AG10803 (cell line): ENCODE data around the gene MBD5.

Source experiments
- DNase-seq: peaks from one replicate; pipeline ENCODE4 v3.0.0; 2010; ENCODE audit warnings: low read depth
- H3K4me3 ChIP-seq: 2 replicates; pipeline ENCODE4 v1.5.1; 2011; ENCODE audit warnings: mild to moderate bottlenecking, low read length, control low read depth
- TF ChIP-seq, protein P1 (sequence below): conservative IDR thresholded peaks from 2 replicates; pipeline ENCODE4 v1.5.1; 2011; ENCODE audit warnings: mild to moderate bottlenecking, low read length, control low read depth, inconsistent platforms

MBD5 gene

DNA sequence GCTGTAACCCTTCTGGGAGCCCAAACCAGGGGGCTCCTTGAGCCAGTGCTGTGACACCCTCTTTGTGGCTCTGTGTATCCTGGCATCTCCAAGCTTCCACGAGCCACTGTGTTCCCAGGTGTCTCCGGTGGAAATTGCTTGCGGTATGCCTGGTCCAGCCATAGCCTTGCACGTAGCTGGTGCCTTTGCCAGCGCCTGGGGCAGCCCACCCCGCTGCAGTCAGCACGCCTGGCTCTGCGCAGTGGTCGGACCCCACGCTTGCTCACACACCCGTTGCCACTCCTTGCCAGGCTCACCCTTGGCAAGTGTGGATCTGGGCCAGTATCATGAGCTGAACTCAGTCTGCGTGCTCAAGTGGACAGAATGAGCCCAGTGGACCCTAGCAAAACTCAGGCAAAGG is 152.3 kb downstream of the MBD5 start:
- DNase-seq, result no peak
- TF ChIP-seq, protein P1, sequence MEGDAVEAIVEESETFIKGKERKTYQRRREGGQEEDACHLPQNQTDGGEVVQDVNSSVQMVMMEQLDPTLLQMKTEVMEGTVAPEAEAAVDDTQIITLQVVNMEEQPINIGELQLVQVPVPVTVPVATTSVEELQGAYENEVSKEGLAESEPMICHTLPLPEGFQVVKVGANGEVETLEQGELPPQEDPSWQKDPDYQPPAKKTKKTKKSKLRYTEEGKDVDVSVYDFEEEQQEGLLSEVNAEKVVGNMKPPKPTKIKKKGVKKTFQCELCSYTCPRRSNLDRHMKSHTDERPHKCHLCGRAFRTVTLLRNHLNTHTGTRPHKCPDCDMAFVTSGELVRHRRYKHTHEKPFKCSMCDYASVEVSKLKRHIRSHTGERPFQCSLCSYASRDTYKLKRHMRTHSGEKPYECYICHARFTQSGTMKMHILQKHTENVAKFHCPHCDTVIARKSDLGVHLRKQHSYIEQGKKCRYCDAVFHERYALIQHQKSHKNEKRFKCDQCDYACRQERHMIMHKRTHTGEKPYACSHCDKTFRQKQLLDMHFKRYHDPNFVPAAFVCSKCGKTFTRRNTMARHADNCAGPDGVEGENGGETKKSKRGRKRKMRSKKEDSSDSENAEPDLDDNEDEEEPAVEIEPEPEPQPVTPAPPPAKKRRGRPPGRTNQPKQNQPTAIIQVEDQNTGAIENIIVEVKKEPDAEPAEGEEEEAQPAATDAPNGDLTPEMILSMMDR, result no peak
- H3K4me3 ChIP-seq, result no peak overlapping the region

DNA sequence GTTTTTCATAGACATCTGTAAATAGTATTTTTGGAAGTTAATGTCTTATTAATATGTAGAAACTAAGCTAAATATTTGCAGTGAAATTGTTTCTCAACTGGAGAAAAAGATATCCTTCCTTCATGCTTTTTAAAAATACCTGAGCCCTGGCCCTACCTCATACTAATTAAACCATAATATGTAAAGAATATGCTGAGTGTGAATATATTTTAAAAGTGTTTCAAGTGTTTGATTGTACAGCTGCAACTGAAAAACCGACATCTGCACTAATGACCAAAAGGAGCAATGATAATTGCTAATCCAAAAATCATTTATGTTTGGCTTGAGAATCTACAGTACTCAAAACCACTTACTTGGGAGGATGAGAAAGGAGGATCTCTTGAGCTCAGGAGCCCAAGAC is 156.7 kb downstream of the MBD5 start:
- TF ChIP-seq, protein P1, result no peak
- H3K4me3 ChIP-seq, result no peak overlapping the region
- no peak for DNase-seq

DNA sequence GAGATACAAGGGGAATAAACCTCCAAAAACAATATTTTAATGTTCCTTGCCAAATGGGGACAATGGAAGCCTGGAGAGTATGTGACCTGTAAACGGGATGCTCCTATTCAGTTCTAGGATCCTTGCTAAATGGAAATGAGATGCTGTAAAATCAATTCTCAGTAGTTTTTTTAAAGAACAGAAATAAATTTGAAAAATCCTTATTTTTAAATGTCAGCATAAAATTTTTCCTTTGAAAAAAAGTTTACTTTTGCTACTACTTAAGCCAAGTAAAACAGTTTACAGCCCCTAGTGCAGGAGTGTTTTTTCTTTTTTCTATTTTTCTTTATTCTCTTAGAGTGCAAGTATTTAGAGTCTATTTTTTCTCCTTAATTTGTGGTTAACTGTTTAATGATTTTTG is 158.8 kb downstream of the MBD5 start:
- H3K4me3 ChIP-seq, result no peak overlapping the region
- TF ChIP-seq, protein P1, result no peak
- no peak for DNase-seq

DNA sequence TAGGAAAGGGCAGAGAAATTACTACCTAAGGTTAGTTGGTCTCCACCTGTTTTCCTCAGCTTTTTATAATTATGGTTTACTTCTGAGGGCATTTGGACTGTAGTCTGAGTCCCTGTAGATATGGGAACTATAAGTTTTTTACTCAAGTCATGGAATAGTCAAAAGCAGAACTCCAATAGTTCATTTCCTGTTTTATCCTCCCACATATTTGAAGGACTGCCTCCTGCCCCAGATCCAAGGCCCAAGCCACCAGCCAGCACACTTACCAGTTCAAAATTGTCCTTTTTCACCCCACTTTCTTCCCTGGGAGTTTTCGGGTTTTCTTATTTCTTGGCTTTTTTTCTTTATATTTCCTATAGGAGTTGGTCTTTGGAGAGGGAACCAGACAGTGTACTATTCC is 164.1 kb downstream of the MBD5 start:
- DNase-seq, result no peak
- no peak overlapping the region for H3K4me3 ChIP-seq
- TF ChIP-seq, protein P1, result no peak

DNA sequence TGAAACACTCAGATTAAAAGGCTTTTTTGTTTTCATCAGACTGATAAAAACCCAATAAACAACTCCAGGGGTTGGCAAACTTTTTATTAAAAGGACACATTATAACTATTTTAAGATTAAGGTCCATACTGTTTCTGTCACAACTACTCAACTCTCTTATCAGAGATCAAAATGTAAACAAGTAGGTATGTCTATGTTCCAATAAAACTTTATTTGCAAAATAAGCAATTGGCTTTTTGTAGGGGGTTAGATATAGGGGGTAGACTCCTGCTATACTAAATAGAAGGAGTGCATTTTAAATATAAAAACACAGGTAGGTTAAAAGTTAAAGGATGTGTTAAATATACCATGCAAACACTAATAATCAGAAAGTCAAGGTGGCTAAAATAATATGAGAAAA is 174.0 kb downstream of the MBD5 start:
- H3K4me3 ChIP-seq, result no peak overlapping the region
- TF ChIP-seq, protein P1, result no peak
- DNase-seq, result no peak

DNA sequence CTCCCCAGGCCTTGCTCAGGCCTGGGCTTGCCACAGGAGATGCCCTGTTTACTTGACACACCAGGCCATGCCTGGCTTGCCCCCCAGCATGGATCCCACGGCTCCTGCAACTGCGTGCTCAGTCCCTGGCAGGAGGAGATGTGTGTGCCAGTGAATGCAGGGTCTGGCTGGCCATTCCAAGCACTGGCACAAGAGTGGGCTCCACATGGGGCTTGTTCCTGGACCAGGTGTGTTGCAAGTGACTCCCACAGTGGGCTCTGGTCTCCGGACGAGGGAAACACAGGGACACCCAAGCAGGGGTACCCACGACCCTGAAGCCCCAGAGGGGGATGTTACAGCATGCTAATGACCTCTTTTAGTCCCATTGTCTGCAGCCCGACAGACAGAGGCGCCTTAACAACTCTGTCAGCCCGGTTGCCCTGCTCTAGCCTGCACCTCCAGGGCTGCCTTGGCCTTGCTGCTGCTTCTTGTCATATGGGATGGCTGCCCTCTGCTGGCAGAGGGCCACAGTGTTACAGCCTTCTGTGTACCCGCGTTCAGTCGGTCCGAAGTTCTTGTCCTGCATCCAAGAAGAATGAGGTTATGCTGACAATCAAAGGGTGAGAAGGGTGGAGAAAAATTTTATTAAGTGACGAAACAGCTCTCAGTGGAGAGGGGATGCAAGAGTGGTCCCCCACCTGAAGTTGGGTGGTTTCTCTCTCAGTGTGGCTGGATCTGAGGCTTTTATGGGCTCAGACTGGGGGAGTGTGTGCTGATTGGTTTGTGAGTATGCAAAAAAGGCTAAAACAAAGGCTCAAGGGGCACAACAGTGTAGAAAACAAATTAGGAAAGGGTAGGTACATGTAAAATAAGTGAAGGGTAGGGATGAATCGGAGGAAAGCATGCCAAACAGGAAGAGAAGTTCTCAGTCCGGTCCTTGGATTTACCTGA is 180.4 kb downstream of the MBD5 start:
- TF ChIP-seq, protein P1, result peak; percentile 33
- DNase-seq, result peak; percentile 31
- H3K4me3 ChIP-seq, result no peak overlapping the region

DNA sequence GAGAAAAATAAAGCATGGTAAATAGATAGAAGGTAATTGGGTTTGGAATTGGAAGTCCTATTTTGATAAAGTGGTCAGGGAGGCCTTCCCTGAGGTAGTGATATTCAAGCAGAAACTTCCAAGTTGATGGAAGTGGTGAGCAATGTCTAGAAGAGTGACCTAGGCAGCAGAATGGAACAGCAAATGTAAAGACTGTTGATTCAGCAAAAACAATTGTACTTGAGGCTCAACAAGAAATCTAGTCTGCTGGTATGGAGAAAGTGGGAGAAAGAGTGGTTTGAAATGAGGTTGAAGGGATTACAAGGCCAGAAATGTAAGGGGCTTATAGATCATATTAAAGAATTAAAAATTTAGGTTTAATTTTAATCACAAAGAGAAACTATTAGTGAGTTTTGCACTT is 181.3 kb downstream of the MBD5 start:
- no peak for DNase-seq
- no peak overlapping the region for H3K4me3 ChIP-seq
- TF ChIP-seq, protein P1, result no peak
